MM.1S (cell line): ENCODE data around the gene WDR38.

Experiments
- EZH2phosphoT487 ChIP-seq: fragments of 300-600 bp; sonication (generic); IDR thresholded peaks from 2 replicates; pipeline ENCODE4 v1.6.1; 2018; ENCODE audit warnings: antibody characterized with exemption, low read length
- TF ChIP-seq, protein P1 (sequence below): fragments of 300-600 bp; sonication (generic); IDR thresholded peaks from 2 replicates; pipeline ENCODE4 v1.5.1; 2016; ENCODE audit warnings: antibody characterized with exemption, low read length, mixed read lengths

DNA sequence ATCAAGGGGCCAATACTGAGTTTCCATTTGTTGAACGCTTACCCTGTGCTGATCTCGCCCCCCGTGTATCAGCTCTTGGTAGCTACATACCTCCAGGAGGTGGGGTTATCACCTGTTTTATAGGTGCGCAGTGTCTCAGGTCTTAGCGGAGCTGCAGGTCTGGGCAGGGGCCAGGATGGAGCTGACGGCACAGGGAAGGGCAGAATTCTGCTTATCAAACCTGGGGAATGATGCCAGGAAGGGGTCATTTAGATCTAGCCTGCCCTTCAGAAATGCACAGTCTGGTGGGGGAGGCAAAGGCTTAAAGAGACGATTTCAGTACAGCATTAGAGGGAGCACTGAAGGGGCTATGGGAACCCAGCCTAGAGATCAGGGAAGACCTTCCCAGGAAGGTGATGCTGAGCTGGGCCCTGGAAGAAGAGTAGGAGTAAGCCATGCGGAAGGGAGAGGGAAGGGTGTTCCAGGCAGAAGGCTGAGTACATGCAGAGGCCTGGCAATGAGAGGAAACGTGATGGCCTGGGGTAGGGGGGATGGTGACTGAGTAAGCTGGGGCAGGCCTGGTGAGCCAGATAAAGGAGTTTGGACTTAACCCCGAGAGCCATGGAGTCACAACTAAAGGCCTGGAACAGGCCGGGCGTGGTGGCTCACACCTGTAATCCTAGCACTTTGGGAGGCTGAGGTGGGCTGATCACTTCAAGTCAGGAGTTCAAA, 44.9 kb upstream of the WDR38 start:
- TF ChIP-seq, protein P1, sequence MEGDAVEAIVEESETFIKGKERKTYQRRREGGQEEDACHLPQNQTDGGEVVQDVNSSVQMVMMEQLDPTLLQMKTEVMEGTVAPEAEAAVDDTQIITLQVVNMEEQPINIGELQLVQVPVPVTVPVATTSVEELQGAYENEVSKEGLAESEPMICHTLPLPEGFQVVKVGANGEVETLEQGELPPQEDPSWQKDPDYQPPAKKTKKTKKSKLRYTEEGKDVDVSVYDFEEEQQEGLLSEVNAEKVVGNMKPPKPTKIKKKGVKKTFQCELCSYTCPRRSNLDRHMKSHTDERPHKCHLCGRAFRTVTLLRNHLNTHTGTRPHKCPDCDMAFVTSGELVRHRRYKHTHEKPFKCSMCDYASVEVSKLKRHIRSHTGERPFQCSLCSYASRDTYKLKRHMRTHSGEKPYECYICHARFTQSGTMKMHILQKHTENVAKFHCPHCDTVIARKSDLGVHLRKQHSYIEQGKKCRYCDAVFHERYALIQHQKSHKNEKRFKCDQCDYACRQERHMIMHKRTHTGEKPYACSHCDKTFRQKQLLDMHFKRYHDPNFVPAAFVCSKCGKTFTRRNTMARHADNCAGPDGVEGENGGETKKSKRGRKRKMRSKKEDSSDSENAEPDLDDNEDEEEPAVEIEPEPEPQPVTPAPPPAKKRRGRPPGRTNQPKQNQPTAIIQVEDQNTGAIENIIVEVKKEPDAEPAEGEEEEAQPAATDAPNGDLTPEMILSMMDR, result no peak
- TF ChIP-seq EZH2phosphoT487, result no peak
